ENCODE data around the gene MRPS10. TPM values are rescaled to one million over a fixed set of nuclear protein-coding genes. Genes with fewer than 3 reads are reported as not detected.

Gene MRPS10
- polyA plus RNA-seq, 2 of the 4 experiments (the other 2 are of a cell fraction), result 31.5 to 60.7 TPM

GRCh38 chr6:42176981-42177380 is 40.7 kb downstream of the MRPS10 start:
- H3K9me3 ChIP-seq, result no peaks in the 10 kb centered on the region
- TF ChIP-seq RNF2 (IDR thresholded peaks at IDR 0.05; ENCODE audit: borderline replicate concordance, low read depth), result no peak
- TF ChIP-seq JUN (IDR thresholded peaks at IDR 0.05), result no peak
- TF ChIP-seq RFX5 (IDR thresholded peaks at IDR 0.05), result no peak
- TF ChIP-seq FOXS1 (CRISPR knock-in tag; IDR thresholded peaks at IDR 0.05), result no peak
- TF ChIP-seq HOXB13 (CRISPR knock-in tag; IDR thresholded peaks at IDR 0.05; ENCODE audit: low read depth), result no peak
- no peak for TF ChIP-seq KDM1A (IDR thresholded peaks at IDR 0.05; ENCODE audit: low read depth)
- no peak for TF ChIP-seq POLR2AphosphoS2 (conservative IDR thresholded peaks at IDR 0.05; ENCODE audit: low read length)
- TF ChIP-seq ZNF302 (CRISPR knock-in tag; IDR thresholded peaks at IDR 0.05), result no peak
- no peak for TF ChIP-seq HMGXB4 (CRISPR knock-in tag; IDR thresholded peaks at IDR 0.05; ENCODE audit: borderline replicate concordance)
- no peak for TF ChIP-seq CTCF (IDR thresholded peaks at IDR 0.05)
- TF ChIP-seq USF2 (IDR thresholded peaks at IDR 0.05), result no peak
- no peak for TF ChIP-seq MYC (IDR thresholded peaks at IDR 0.05; ENCODE audit: borderline replicate concordance, low read length)
- DNase-seq (ENCODE audit: low read depth in 1 of 2, low spot score in 1 of 2) (no peak), FAIRE-seq (no peak), ATAC-seq (no peak)
- H3K4me2 ChIP-seq, result no peak overlapping the region
- no peak overlapping the region for H3K4me3 ChIP-seq
- ChIA-PET CTCF (interaction anchor here (1.2 to 1.8 kb wide), 2 partner anchors 89 to 102 kb away, joined by 3 to 5 read pairs; no protein-coding TSS in a partner anchor), POLR2A (no interaction called here)
- H3K27ac ChIP-seq, result no peak overlapping the region
- peaks cover 5% of the 10 kb centered on the region; the same call in 1 of the 3 replicates for H3K4me1 ChIP-seq

DNA sequence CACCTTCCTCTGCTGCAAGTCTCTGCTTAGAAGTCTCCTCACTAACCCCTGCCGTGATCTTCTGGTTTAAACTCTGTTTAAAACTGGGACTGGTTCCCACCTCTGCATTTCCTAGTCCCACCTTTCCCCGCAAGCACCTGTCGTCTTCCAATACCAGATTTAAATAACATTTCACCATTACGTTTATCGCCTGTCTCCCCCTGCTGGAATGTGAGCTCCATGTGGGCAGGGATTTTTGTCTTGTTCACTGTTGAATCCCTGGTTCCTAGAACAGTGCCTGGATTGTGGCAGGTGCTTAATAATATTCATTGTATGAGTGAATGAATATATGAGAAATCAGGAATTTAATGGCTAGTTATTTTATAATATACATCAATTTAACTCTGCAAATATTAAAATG is 41.8 kb downstream of the MRPS10 start:
- no peak for FAIRE-seq
- ChIA-PET POLR2A (no interaction called here), CTCF (interaction anchor here (0.5 kb wide), 1 partner anchor 46 kb away, joined by 3 read pairs; no protein-coding TSS in a partner anchor)
- Histone ChIP-seq H3K9me3 (no peaks in the 10 kb centered on the region), H3K4me2 (no peak overlapping the region), H3K27ac (no peak overlapping the region), H3K4me1 (peaks cover 5% of the 10 kb centered on the region; the same call in 1 of the 3 replicates), H3K4me3 (no peak overlapping the region)
- ATAC-seq, result 0 out of 6 replicates have a peak, but pooled peaks of 1 of the 2 experiments have one; percentile 27
- WGBS (ENCODE audit: missing lambda C conversion rate), result 76% methylated on average over 5 of the region's 5 CpGs
- TF ChIP-seq MAX (IDR thresholded peaks at IDR 0.05), result no peak
- no peak for TF ChIP-seq TP53 (CRISPR knock-in tag; IDR thresholded peaks at IDR 0.05)
- no peak for TF ChIP-seq ESRRA (IDR thresholded peaks at IDR 0.05; ENCODE audit: borderline replicate concordance, low read length)
- TF ChIP-seq RAD21 (conservative IDR thresholded peaks at IDR 0.05 in 1 of 2, IDR thresholded peaks at IDR 0.05 in 1 of 2), result peak in 1 of 2 experiments; percentile 37; a peak in 2 of 5 replicates
- TF ChIP-seq CTCF (IDR thresholded peaks at IDR 0.05), result 0 out of 3 replicates have a peak, but pooled peaks have one; percentile 12
- TF ChIP-seq MAFK (IDR thresholded peaks at IDR 0.05; ENCODE audit: partially characterized antibody), result no peak
- TF ChIP-seq NFE2L2 (conservative IDR thresholded peaks at IDR 0.05; ENCODE audit: low read length), result no peak
- 0 out of 3 replicates have a peak, but pooled peaks have one; percentile 15 for TF ChIP-seq SMC3 (IDR thresholded peaks at IDR 0.05)
- TF ChIP-seq CHD2 (IDR thresholded peaks at IDR 0.05; ENCODE audit: low read length, partially characterized antibody), result no peak
- TF ChIP-seq MAZ (IDR thresholded peaks at IDR 0.05; ENCODE audit: borderline replicate concordance, low read depth, low read length), result no peak
- TF ChIP-seq NR3C1 (IDR thresholded peaks at IDR 0.05), result no peak
- TF ChIP-seq FOSB (CRISPR knock-in tag; IDR thresholded peaks at IDR 0.05), result no peak
- TF ChIP-seq EHMT2 (IDR thresholded peaks at IDR 0.05; ENCODE audit: low read depth), result no peak
- no peak for TF ChIP-seq ZSCAN20 (CRISPR knock-in tag; IDR thresholded peaks at IDR 0.05)
- no peak for TF ChIP-seq RCOR1 (IDR thresholded peaks at IDR 0.05; ENCODE audit: low read depth, low read length)
- peak in 1 of 2 experiments; percentile 29 for DNase-seq (ENCODE audit: low read depth in 1 of 2, low spot score in 1 of 2)
